ENCODE measurements around the gene RSRC1.

The RSRC1 gene

DNA sequence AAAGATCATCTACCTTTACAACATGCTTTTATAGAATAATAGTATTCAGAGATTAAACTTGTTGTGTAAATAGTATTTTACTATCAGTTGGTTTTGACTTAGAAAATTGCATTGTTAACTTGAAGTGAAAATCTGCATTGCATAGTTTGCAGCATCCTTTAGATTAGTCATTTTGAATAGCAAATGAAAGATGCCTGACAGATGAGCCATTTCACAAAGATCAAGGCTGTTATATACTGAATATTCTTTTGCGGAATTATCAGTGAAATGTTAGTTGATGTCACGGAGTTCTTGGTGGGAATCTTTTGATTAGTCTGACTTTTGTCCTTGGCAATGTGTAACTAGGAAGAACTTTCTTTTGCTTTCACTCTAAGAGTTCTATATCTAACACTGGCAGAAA, 24.5 kb downstream of the RSRC1 start:
- TF ChIP-seq, protein P1, sequence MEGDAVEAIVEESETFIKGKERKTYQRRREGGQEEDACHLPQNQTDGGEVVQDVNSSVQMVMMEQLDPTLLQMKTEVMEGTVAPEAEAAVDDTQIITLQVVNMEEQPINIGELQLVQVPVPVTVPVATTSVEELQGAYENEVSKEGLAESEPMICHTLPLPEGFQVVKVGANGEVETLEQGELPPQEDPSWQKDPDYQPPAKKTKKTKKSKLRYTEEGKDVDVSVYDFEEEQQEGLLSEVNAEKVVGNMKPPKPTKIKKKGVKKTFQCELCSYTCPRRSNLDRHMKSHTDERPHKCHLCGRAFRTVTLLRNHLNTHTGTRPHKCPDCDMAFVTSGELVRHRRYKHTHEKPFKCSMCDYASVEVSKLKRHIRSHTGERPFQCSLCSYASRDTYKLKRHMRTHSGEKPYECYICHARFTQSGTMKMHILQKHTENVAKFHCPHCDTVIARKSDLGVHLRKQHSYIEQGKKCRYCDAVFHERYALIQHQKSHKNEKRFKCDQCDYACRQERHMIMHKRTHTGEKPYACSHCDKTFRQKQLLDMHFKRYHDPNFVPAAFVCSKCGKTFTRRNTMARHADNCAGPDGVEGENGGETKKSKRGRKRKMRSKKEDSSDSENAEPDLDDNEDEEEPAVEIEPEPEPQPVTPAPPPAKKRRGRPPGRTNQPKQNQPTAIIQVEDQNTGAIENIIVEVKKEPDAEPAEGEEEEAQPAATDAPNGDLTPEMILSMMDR (IDR thresholded peaks at IDR 0.05; ENCODE audit: low read depth, low read length, missing control alignments): no peak
- no peak for DNase-seq (ENCODE audit: low read depth)
- no peak overlapping the region for H3K4me3 ChIP-seq (ENCODE audit: low read depth, low read length)

DNA sequence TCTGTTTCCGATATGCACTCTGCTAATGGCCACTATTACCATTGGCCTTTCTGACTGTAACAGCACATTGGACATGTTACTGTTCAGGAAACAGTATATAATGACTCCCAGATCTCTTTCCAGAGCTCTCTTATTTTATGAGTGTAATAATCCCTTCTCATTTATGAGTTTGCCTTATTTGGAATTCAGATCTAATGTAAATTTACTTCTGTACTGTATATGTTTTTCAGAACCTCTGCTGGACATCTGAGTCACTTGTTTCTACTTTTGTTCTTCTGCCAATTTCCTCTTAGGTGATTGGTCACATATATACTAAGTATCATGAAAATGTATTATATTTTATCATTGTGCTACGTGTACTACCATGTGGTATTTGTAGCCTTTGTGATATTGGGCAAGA, 30.5 kb downstream of the RSRC1 start:
- H3K4me3 ChIP-seq (ENCODE audit: low read depth, low read length): no peak overlapping the region
- TF ChIP-seq, protein P1 (IDR thresholded peaks at IDR 0.05; ENCODE audit: low read depth, low read length, missing control alignments): no peak
- no peak for DNase-seq (ENCODE audit: low read depth)

DNA sequence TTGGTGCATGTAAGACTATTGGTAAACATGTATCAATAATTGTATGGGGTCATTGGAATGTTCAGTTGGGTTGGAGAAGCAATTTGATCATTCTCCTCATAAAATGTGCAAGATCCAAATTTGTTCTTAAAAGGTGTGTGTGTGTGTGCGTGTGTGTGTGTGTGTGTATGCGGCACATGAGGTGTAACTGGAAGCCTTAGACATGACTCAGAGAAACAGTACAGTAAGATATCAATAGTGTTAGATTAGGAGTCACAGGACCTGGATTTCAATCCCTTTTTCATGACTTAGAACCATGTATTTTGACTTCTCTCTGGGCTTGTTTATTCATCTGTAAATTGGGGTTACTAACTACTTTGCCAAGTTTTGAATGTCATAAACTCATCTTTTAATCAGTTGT, 38.3 kb downstream of the RSRC1 start:
- no peak for DNase-seq (ENCODE audit: low read depth)
- no peak overlapping the region for H3K4me3 ChIP-seq (ENCODE audit: low read depth, low read length)
- TF ChIP-seq, protein P1 (IDR thresholded peaks at IDR 0.05; ENCODE audit: low read depth, low read length, missing control alignments): no peak

DNA sequence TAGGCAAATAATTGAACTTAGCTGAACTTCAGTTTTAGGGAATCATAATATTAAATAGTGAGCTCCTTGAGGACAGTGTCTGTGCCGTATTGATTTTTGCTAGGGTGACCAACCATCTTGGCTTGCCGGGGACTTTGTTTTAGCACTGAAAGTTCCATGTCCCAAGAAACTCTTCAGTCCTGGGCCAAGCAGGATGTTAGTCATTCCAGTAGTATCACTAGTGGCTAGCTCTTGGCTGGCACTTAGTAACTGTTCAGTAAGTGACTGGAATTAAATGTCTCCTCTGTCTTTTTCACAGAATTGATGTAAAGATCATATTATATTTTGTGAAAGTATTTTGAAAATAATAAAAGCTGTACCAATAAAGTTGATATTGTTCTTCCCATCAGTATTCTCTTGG, 42.3 kb downstream of the RSRC1 start:
- no peak for DNase-seq (ENCODE audit: low read depth)
- TF ChIP-seq, protein P1 (IDR thresholded peaks at IDR 0.05; ENCODE audit: low read depth, low read length, missing control alignments): no peak
- H3K4me3 ChIP-seq (ENCODE audit: low read depth, low read length): no peak overlapping the region

DNA sequence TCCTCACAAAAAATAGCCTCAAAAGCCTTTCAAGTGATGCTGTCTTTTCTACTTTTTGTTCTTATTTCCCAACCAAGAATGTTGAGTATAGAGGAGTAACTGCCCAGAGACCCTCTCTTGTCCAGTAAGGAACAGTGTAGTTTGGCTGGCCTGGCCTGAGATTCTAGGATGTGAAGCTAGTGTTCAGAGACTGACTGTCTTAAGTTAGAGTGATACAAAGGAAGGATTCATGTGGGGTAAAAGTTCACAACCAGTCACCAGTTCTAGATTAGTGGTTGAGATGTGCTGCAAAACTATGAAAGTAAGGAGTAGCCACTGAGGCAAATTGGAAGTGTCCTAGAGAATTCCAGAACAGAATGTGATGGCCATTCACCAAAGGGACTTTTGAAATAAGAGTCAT, 49.1 kb downstream of the RSRC1 start:
- DNase-seq (ENCODE audit: low read depth): no peak
- H3K4me3 ChIP-seq (ENCODE audit: low read depth, low read length): no peak overlapping the region
- TF ChIP-seq, protein P1 (IDR thresholded peaks at IDR 0.05; ENCODE audit: low read depth, low read length, missing control alignments): no peak

DNA sequence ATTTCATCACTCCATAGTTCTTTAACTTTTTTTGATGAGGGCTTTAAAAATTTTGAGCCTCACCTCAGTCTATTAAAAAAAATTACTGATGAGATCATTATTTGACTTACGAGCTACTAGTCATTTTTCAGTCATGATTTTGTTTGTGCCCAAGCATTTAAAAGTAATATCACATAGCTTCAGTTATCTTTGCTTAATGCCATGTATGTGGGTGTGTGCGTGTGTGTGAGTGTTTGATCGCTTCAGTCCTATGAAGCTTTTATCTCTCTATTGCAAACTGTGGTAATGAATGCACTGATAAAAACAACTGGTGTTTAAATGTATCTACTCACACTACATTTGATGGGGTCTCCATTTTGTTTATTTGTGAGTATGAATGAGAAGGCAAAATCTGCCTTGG, 49.8 kb downstream of the RSRC1 start:
- H3K4me3 ChIP-seq (ENCODE audit: low read depth, low read length): no peak overlapping the region
- TF ChIP-seq, protein P1 (IDR thresholded peaks at IDR 0.05; ENCODE audit: low read depth, low read length, missing control alignments): no peak
- DNase-seq (ENCODE audit: low read depth): no peak

DNA sequence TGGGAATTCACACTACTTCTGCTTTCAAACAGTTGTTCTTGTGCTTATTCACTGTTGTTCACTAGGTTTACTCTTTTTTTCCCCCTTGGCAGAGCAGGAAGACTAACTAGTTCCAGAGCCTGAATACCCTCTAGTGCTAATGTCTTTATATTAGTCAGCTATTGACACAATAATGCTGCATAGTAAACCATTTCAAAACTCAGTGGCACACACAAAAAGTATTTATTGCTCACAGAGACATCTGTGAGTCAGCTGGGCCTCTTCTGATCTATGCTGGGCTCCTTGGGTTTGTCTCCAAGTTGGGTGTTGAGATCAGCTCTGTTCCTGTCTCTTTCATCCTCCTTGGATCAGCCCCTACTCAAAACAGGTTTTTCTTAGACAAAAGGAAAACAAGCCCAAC, 51.1 kb downstream of the RSRC1 start:
- DNase-seq (ENCODE audit: low read depth): no peak

More for the DNA sequence above, 51.1 kb downstream of the RSRC1 start:
- H3K4me3 ChIP-seq (ENCODE audit: low read depth, low read length): no peak overlapping the region
- TF ChIP-seq, protein P1 (IDR thresholded peaks at IDR 0.05; ENCODE audit: low read depth, low read length, missing control alignments): no peak

Data from GM12864 (cell line).